ENCODE results near the gene CEBPE. TPM values are rescaled to one million over a fixed set of nuclear protein-coding genes. Genes with fewer than 3 reads are reported as not detected.
"Not testable (repeated sequence)": the region's sequence is repeated elsewhere in the genome, so short reads cannot be mapped to it uniquely, and the experiment has no call there.

Gene CEBPE
- total RNA-seq, 2 donors from 2014 or later, result not detected

DNA sequence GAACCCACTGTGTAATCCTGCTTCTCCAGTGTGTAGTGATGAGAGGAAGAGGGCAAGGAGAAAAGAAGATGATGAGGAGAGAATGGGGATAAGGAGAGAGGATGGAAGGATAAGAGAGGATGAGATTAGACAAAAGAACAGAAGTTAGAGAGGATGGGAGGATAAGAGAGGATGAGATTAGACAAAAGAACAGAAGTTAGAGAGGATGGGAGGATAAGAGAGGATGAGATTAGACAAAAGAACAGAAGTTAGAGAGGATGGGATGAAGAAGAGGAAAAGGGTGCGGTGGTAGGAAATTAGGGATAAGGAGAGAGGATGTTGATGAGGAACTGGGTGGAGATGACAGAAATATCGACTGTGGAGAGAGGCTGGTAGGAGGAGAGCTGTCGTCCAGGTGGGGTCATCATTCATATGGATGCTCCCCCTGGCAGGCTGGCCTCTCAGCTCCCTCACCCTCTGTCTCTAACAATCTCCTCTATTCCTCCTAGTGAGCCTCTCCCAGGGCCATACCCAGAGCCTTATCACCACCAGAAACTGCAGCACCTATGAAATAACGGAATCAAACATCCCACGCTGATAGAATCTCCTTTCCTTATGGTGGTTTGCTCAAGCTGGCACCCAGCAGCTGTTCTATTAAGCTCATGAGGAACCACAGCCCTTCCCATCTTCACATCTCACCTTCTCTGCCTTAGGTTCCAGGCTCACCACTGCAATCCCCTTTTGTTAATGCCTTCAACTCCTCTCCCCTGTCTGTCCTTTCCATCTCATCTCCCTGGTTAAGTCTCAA lies 8.3 kb downstream of the CEBPE start:
- TF ChIP-seq POLR2A (IDR thresholded peaks at IDR 0.05) (no peak), CTCF (IDR thresholded peaks at IDR 0.05) (no peak)
- Histone ChIP-seq H3K27ac (no peak overlapping the region), H3K27me3 (peaks cover 0 to 7% of the 10 kb centered on the region in 2 donors), H3K4me1 (no peaks in the 10 kb centered on the region), H3K4me3 (no peak overlapping the region), H3K36me3 (replicated peaks in 1 of 2; ENCODE audit: insufficient read depth in 1 of 2, low read depth in 2 of 2) (no peaks in the 10 kb centered on the region), H3K9me3 (no peaks in the 10 kb centered on the region)
- DNase-seq (no peak), ATAC-seq (no peak)
- WGBS, 2 donors, result 26 to 46% methylated on average over 5 of the region's 5 CpGs
- intact Hi-C loops (cut with DNase I), result no loop called here

DNA sequence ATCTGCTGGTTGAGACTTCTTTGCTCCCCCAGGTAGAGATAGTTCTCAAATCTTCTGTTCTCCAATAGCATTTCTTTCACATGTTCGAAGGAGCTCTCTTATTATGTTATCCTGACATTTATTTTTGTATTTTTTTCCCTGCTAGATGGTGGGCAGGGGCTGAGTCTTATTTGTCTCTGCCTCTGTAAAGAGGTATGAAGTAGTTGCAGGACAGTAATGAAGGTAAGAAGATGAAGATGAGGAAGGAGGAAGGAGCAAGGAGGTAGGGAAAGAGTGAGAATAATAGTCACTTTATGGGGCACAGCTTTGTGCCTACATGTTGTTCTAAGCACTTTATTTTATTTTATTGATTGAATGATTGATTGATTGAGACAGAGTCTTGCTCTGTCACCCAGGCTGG lies 9.3 kb downstream of the CEBPE start:
- WGBS, 2 donors, result 71 to 87% methylated on average over 1 of the region's 1 CpG
- intact Hi-C loops (cut with DNase I), result no loop called here
- Histone ChIP-seq H3K9me3 (no peaks in the 10 kb centered on the region), H3K27me3 (peaks cover 0 to 7% of the 10 kb centered on the region in 2 donors), H3K4me3 (no peak overlapping the region), H3K27ac (no peak overlapping the region), H3K36me3 (replicated peaks in 1 of 2; ENCODE audit: insufficient read depth in 1 of 2, low read depth in 2 of 2) (no peaks in the 10 kb centered on the region), H3K4me1 (no peaks in the 10 kb centered on the region)
- ATAC-seq (no peak), DNase-seq (no peak)
- TF ChIP-seq CTCF (IDR thresholded peaks at IDR 0.05) (no peak), POLR2A (IDR thresholded peaks at IDR 0.05) (no peak)

GRCh38 chr14:23108169-23108568 lies 10.9 kb downstream of the CEBPE start:
- ATAC-seq; H3K9me3 ChIP-seq; intact Hi-C loops (cut with DNase I); H3K4me3 ChIP-seq; H3K4me1 ChIP-seq; H3K27ac ChIP-seq; H3K27me3 ChIP-seq; H3K36me3 ChIP-seq (replicated peaks in 1 of 2; ENCODE audit: insufficient read depth in 1 of 2, low read depth in 2 of 2); DNase-seq: not testable (repeated sequence)
- WGBS, 2 donors, result 86 to 88% methylated on average over 21 to 24 of the region's 24 CpGs

- 76 to 83% methylated on average over 3 to 4 of the region's 5 CpGs for WGBS, 2 donors
- ATAC-seq; H3K27me3 ChIP-seq; H3K9me3 ChIP-seq; H3K4me3 ChIP-seq; intact Hi-C loops (cut with DNase I); H3K27ac ChIP-seq; H3K36me3 ChIP-seq (replicated peaks in 1 of 2; ENCODE audit: insufficient read depth in 1 of 2, low read depth in 2 of 2); H3K4me1 ChIP-seq; DNase-seq: not testable (repeated sequence)
Measured at GRCh38 chr14:23107620-23108019, 11.4 kb downstream of the CEBPE start.

DNA sequence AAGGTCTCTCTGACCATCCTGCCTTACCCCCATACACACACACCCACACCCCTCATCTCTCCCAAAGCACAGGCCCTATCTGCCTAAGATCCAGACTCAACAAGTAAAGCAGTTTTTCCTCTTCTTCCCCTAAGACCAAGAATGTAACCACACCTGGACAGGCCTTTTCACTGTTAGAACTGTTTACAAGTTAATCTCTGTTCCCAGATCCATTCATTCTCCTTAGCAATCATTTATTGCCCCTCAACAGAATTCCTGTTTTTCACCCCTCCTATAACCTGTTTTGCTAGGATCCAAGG lies 12.4 kb downstream of the CEBPE start:
- no peak for DNase-seq
- no peak overlapping the region for H3K4me3 ChIP-seq
- TF ChIP-seq POLR2A (IDR thresholded peaks at IDR 0.05) (no peak), CTCF (IDR thresholded peaks at IDR 0.05) (no peak)
- H3K36me3 ChIP-seq (replicated peaks in 1 of 2; ENCODE audit: insufficient read depth in 1 of 2, low read depth in 2 of 2), result no peaks in the 10 kb centered on the region
- no peaks in the 10 kb centered on the region for H3K27me3 ChIP-seq
- H3K4me1 ChIP-seq, result no peaks in the 10 kb centered on the region
- H3K27ac ChIP-seq, result no peak overlapping the region
- ATAC-seq, result no peak
- no peaks in the 10 kb centered on the region for H3K9me3 ChIP-seq
- intact Hi-C loops (cut with DNase I), result no loop called here

DNA sequence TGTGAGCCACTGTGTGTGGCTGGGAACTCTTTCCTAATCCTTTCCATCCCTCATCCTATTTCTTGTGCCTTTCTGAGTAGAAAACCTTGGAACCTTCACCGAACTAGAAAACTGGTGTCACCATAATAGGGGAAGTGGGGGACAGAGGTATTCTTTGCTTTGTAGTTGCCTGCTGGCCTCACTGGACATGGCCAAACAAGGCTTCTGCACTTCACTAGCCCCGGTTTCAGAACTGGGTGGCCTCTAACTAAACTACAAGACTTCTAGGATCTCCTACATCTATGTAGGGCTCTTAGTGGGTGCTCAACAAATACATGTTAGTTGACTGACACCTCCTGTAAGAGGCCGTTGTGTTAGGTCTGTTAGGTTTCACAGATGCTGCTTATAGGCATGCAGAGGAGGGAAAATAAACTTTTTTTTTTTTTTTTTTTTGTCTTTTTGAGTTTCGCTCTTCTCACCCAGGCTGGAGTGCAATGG lies 13.7 kb downstream of the CEBPE start:
- intact Hi-C loops (cut with DNase I), result no loop called here
- 69 to 77% methylated on average over 4 of the region's 4 CpGs for WGBS, 2 donors

More for the DNA sequence above, 13.7 kb downstream of the CEBPE start:
- Histone ChIP-seq H3K4me3 (no peak overlapping the region), H3K27me3 (no peaks in the 10 kb centered on the region), H3K9me3 (no peaks in the 10 kb centered on the region), H3K27ac (no peak overlapping the region), H3K4me1 (no peaks in the 10 kb centered on the region), H3K36me3 (replicated peaks in 1 of 2; ENCODE audit: insufficient read depth in 1 of 2, low read depth in 2 of 2) (no peaks in the 10 kb centered on the region)
- DNase-seq (no peak), ATAC-seq (no peak)
- TF ChIP-seq POLR2A (IDR thresholded peaks at IDR 0.05) (no peak), CTCF (IDR thresholded peaks at IDR 0.05) (no peak)

Data from body of pancreas (tissue), 4 donors.